Activated T-cell treated with anti-CD3 and anti-CD28 coated beads for 1 hour (primary cell): ENCODE measurements around the gene STAT6.
"Not testable (repeated sequence)": the region's sequence is repeated elsewhere in the genome, so short reads cannot be mapped to it uniquely, and the experiment has no call there.

Source experiments
- DNase-seq: peaks from one replicate; pipeline ENCODE4 v3.0.0-alpha.2; 2020; ENCODE audit warnings: low read depth

STAT6 gene

GRCh38 chr12:57087010-57087690 lies 24.0 kb downstream of the STAT6 start:
- peak; percentile 93 for DNase-seq

DNA sequence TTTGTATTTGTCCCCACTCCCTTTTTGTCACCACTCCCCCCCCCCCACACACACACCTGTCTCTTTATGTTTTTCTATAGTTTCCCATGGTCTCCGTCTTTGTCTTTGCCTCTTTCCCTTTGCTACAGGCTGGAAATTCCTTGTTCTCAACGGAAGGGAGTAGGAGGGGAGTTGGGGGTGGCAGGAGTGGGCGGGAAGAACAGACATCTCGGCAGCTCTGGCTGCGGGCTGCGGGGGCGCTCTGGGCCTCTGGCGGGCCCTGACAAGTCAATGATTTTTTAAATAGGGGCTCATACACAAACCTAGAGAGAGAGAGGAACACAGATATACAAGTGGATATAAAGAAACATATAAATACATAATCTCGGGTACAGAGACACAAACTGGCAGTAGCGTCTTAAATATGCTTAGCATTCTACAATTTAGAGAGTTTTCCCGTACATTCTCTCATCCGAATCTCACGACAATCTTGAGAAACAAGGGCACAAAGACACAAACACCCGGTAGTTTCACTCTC lies 24.6 kb downstream of the STAT6 start:
- peak; percentile 39 for DNase-seq

GRCh38 chr12:57085999-57086492 lies 25.1 kb downstream of the STAT6 start:
- no peak for DNase-seq

- DNase-seq, result no peak
These were observed 30.3 kb downstream of the STAT6 start for GRCh38 chr12:57080855-57081254.

DNA sequence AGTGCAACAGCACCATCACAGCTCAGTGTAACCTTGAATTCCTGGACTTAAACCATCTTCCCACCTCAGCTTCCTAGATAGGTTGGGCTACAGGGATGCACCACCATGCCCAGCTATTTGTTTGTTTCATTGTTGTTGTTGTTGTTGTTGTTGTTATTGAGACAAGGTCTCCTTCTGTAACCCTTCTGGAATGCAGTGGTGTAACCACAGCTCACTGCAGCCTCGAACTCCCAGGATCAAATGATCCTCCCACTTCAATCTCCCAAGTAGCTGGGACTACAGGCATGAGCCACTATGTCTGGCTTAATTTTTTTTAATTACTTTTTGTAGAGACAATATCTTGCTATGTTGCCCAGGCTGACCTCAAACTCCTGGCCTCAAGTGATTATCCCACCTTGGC lies 31.3 kb downstream of the STAT6 start:
- no peak for DNase-seq

DNA sequence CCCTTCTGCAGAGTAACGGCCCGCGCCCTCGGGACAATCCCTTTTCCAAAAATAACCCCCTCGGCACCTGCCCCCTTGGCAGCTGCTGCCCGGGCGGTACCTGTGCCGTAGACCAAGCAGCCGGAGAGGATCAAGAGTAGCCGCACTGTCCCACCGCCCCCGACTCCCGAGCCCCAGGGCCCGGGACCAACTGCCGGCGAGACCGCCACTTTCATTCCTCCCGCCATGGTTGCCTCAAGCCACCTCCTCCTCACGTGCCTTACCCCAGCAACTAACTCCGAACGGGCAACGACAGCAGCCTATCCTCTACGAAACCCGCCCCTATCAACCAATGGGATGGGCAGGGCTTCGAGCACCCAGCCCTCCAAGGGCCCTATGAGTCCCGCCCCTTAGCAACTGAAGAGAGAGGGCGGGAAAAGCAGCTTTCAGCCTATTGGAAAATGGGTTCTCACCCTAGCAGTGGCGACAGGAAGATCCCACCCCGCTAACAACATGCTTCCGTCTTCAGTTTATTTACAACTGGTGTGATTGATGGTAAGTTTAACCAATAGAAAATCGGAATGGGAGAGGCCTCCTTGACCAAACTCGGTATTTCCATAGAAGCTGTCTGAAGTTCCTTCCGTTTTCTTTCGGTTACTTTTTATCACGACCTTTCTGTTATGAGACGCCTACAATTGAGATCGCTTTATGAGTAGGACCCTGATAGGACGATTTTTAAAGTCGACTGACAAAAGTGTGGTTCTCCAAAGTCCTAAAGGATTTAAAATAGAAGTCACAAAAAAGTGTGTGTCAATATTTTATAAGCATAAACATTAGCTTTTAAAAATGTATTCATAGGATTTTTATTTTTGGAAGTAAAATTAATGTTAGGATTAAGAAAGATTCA lies 32.4 kb downstream of the STAT6 start, which contains the start of gene NEMP1:
TSS of gene NEMP1 (minus strand) at position 273 of the 886 bp plus-strand sequence. CDS start at position 227, 46 bp downstream.
- peak; percentile 84 for DNase-seq

DNA sequence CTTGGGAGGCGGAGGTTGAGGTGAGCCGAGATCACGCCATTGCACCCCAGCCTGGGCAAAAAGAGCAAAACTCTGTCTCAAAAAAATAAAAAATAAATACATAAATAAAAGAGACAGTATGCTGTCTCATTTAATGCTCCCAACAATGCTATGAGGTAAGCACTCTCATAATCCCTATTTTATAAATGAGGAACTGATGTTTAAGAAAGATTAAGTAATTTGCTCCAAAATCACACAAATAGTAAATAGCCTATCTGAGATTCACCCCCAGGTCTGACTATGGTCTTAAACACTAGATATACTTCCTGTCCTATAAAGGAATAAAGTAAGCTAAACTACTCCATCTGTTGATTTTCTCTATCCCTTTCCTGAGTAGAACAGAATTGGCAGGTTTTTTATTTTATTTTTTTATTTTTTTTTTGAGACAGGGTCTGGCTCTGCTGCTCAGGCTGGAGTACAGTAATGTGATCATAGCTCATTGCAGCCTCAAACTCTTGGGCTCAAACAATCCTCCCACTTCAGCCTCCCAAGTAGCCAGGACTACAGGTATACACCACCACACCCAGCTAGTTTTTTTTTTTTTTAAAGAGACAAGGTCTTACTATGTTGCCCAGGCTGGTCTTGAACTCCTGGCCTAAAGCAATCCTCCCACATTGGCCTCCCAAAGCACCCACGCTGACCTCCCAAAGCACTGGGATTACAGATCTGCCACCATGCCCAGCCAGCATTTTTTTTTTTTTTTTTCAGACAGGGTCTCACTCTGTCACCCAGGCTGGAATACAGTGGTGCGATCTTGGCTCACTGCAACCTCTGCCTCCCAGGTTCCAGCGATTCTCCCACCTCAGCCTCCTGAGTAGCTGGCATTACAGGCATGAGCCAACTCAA lies 37.4 kb downstream of the STAT6 start:
- DNase-seq, result not testable (repeated sequence)

DNA sequence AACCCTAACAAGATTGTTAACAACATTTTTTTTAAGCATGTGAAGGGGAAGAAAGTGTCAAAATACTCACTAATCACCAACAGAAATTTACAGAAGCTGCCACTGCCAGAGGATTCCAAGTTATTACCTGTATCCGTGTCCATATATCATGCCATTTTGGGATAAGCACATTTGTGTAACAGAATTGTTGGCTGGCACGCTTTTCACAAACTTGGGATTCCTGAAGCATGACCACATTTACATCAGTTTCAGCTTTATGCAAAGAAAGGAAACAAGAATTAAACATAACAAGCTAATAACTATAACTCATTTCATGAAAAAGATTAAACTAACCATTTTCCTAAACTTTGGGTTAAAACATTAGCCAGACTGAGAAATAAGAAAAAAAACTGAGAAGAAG lies 38.5 kb downstream of the STAT6 start:
- DNase-seq, result no peak

- DNase-seq, result no peak
These were observed 41.6 kb downstream of the STAT6 start for GRCh38 chr12:57069523-57069922.

- no peak for DNase-seq
These were observed 44.9 kb downstream of the STAT6 start for GRCh38 chr12:57066245-57066644.

DNA sequence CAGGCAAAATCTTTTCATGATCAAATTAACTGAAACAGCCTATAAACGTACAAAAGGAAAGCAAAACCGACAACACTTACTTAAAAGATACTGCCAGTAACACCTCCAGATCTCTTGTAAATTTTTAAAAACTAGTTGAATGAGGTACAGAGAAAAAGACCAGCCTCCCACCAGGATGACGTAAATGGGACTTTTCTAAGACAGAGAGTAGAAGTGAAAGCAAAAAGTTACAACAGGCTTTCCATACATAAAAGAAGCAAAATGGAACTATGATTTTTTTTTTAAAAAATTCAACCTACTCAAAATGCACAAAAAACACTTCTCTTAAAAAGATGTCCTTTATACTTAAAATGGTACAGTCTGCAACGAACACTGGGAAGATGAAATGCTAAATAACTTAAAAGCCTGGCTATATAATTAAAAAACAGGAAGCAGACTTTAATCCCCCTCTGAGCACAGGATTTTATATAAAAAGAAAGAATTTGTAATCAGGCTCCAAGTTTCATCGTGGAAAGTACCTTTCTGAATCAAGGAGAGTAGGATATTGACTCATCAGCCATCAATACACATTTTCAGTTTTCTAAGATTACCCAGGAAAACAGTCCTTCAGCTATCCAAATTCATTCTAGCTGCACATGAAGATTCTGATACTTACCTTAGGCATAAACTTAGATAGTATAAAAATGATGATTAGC lies 47.0 kb downstream of the STAT6 start:
- DNase-seq, result no peak

- DNase-seq, result no peak
These were observed 52.7 kb downstream of the STAT6 start for GRCh38 chr12:57058454-57058853.

DNA sequence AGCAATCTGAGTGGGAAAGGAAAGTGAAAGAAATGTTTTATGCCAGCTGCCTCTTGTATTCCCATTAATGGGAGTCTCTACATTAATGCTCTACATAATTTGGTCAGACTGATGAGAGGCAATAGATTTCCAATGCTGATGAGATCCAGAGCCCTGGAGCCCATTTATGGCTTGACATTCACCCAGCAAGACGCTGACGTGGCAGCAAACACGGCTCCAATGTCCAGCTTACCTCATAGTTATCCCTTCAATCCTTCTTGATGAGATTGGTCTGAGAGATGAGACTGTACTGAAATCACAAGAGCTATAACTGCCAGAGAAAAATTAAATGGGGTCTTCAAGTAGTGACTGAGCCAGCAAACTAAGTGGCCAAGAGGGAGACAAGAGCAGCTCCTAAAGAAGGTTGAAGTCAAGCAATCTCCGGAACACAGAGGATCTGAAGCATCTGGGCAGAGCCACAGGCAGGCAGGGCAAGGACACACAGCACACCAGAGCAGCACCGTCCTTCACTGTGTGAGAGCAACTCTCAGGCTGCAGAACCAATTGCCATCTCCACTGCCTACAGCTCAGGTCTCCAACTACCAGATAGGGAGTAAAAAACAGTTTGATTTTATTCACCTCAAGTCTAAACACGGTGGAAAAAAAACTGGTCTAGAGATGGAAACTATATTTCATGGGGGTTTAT lies 54.0 kb downstream of the STAT6 start:
- no peak for DNase-seq

DNA sequence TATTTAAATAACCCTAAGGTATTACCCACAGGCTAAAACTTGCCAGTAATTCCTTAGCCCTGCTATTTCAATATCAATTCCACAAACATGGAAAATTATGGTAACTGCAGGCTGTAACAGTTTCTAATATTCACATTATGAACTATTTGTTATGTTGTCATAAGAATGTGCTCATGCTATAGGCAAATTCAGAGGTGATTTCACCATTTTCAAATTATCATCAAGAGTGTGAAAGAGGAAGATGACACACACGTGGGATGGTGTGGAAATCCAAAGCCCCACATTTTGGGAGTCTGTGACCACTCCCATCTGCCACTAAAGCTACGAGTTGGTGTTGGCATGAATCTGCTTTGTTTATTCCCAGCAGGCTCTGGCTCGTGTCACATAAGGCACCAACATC lies 55.3 kb downstream of the STAT6 start:
- no peak for DNase-seq

GRCh38 chr12:57053901-57054300 lies 57.3 kb downstream of the STAT6 start:
- not testable (repeated sequence) for DNase-seq

DNA sequence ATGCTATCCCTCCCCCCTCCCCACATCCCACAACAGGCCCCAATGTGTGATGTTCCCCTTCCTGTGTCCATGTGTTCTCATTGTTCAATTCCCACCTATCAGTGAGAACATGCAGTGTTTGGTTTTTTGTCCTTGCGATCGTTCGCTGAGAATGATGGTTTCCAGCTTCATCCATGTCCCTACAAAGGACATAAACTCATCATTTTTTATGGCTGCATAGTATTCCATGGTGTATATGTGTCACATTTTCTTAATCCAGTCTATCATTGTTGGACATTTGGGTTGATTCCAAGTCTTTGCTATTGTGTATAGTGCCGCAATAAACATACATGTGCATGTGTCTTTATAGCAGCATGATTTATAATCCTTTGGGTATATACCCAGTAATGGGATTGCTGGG lies 58.0 kb downstream of the STAT6 start:
- not testable (repeated sequence) for DNase-seq

DNA sequence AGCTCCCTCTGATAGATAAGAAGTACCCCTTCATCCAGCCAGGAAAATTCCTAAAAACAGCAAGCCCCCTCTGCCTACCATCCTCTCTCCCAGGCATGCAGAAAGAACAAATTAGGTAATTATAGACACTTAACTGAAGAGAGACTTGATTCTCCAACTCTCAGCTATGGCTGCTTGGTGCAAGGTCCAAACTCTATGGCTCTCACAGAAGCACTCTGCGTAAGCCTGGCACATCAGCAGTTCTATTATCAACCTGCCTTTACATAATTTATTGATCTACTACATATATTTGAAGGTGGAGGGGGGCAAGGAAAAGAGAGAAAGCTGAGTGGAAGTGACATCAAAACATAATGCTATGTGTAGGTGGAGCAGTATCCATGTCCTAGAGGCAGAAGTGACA lies 60.2 kb downstream of the STAT6 start:
- DNase-seq, result no peak

- no peak for DNase-seq
These were observed 61.3 kb downstream of the STAT6 start, which contains the start of gene MYO1A for GRCh38 chr12:57049890-57050289. Gene MYO1A (minus strand): TSS chr12:57050129. CDS start chr12:57048323, 1,806 bp downstream.

- no peak for DNase-seq
These were observed 62.1 kb downstream of the STAT6 start for GRCh38 chr12:57049119-57049446.

DNA sequence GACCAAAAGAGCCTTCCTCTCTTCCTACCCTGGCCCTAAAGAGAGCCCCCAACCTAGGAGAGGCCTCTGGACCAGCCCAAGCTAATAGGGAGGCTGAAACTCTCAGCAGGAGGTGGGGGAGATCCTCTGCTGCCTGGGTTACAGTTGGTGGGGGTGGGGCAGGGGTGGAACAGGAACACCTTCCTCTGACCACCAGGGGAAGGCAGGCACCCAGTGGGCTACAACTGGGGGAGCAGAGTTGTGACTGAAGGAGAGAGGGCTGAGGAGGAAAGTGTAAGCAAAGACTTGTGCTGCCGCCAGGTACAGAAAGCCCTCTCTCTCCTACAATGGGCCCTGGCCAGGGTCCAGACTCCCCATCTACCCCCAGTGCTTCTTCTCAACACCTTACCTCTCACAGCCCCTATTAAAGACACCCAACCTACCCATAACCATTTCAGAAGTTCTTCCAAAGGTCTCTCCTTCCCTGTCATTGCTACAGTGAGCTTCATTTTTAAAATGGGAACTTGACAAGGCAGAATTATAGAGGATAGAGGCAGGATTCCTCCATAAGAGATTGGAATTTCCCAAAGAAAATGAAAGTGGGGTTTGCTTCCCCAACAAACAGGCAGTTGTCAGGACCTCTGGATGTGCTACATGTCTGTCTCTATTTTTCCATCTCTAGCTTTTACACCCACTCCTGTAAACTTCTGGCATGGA lies 62.6 kb downstream of the STAT6 start:
- DNase-seq, result no peak
